ENCODE measurements around the gene CAMK1. TPM values are rescaled to one million over a fixed set of nuclear protein-coding genes. Genes with fewer than 3 reads are reported as not detected.

CAMK1 gene
- total and polyA plus RNA-seq, 2 donors (not counting 3 experiments of a cell fraction or from before 2014, with no cell fraction given), result 23.5 to 28.4 TPM

GRCh38 chr3:9730657-9731205 lies 39.0 kb downstream of the CAMK1 start:
- Histone ChIP-seq H3K27ac (ENCODE audit: insufficient read depth, low read depth, low read length) (peak overlapping the region; percentile 51), H3K4me2 (ENCODE audit: insufficient read depth, low read length) (peak overlapping the region; percentile 87), H3K79me2 (ENCODE audit: control insufficient read depth, insufficient read depth, low read length) (peaks cover 31% of the 10 kb centered on the region), H3K4me1 (ENCODE audit: control insufficient read depth, extremely low read depth, insufficient read depth, low read length) (peaks cover 16% of the 10 kb centered on the region), H2AFZ (ENCODE audit: low read depth, low read length) (peak overlapping the region; percentile 97), H3K9me1 (replicated peaks; ENCODE audit: control insufficient read depth, extremely low read depth, insufficient read depth, low read length) (no peaks in the 10 kb centered on the region), H3K4me3 (replicated peaks in 1 of 3; ENCODE audit: insufficient read depth in 1 of 3, low read depth in 1 of 3, low read length in 3 of 3) (peak overlapping the region; percentile 33 to 68 (median 39)), H3K36me3 (ENCODE audit: control insufficient read depth in 2 of 2, extremely low read depth in 1 of 2, insufficient read depth in 2 of 2, low read length in 2 of 2) (peaks cover 0 to 12% of the 10 kb centered on the region in 2 experiments), H3K9me3 (replicated peaks; ENCODE audit: control insufficient read depth, insufficient read depth, low read length) (no peaks in the 10 kb centered on the region), H3K9ac (replicated peaks; ENCODE audit: extremely low read depth, insufficient read depth, low read length) (peak overlapping the region; percentile 53), H3K27me3 (ENCODE audit: control insufficient read depth in 2 of 2, insufficient read depth in 2 of 2, low read length in 2 of 2) (peaks cover 0 to 2% of the 10 kb centered on the region in 2 experiments), H4K20me1 (replicated peaks; ENCODE audit: control insufficient read depth, extremely low read depth, insufficient read depth, low read length) (peaks cover 4% of the 10 kb centered on the region)
- dilution Hi-C loops (cut with MboI; ENCODE audit: extremely low pct_ligation_motif_present, low sequenced_read_pairs) (no loop called here), intact Hi-C loops (cut with micrococcal nuclease) (loop anchor here (1.0 to 2.0 kb wide), 9 partner anchors 14 to 334 kb away; partner anchors contain the start of genes CAMK1, MTMR14, OGG1 and SETD5)
- no peak for FAIRE-seq
- DNase-seq (ENCODE audit: low read depth, low spot score), result no peak
- TF ChIP-seq MYC (IDR thresholded peaks at IDR 0.05; ENCODE audit: low read depth, low read length) (no peak), POLR2A (IDR thresholded peaks at IDR 0.05; ENCODE audit: low read depth, low read length) (no peak), FOS (IDR thresholded peaks at IDR 0.05; ENCODE audit: borderline replicate concordance, insufficient read depth, low read length) (no peak)
- CTCF ChIA-PET, result interaction anchor here (0.9 to 4.5 kb wide), 7 partner anchors 9 to 335 kb away, joined by 3 to 27 read pairs (median 4); partner anchors contain the start of gene OGG1
- POLR2A ChIA-PET, result interaction anchor here (0.7 to 1.9 kb wide), 2 partner anchors 11 to 19 kb away, joined by 3 to 7 read pairs; partner anchors contain the start of gene OGG1
- BruUV-seq (replicated peaks), result no TSS peak

GRCh38 chr3:9729419-9729818 lies 40.3 kb downstream of the CAMK1 start:
- FAIRE-seq (no peak), DNase-seq (ENCODE audit: low read depth, low spot score) (no peak)
- Histone ChIP-seq H3K9me3 (replicated peaks; ENCODE audit: control insufficient read depth, insufficient read depth, low read length) (no peaks in the 10 kb centered on the region), H4K20me1 (replicated peaks; ENCODE audit: control insufficient read depth, extremely low read depth, insufficient read depth, low read length) (peaks cover 4% of the 10 kb centered on the region), H3K79me2 (ENCODE audit: control insufficient read depth, insufficient read depth, low read length) (peaks cover 28% of the 10 kb centered on the region), H3K9me1 (replicated peaks; ENCODE audit: control insufficient read depth, extremely low read depth, insufficient read depth, low read length) (no peaks in the 10 kb centered on the region), H2AFZ (ENCODE audit: low read depth, low read length) (no peak overlapping the region), H3K4me1 (ENCODE audit: control insufficient read depth, extremely low read depth, insufficient read depth, low read length) (peaks cover 16% of the 10 kb centered on the region), H3K36me3 (ENCODE audit: control insufficient read depth in 2 of 2, extremely low read depth in 1 of 2, insufficient read depth in 2 of 2, low read length in 2 of 2) (peaks cover 0 to 6% of the 10 kb centered on the region in 2 experiments), H3K27ac (ENCODE audit: insufficient read depth, low read depth, low read length) (no peak overlapping the region), H3K4me3 (replicated peaks in 1 of 3; ENCODE audit: insufficient read depth in 1 of 3, low read depth in 1 of 3, low read length in 3 of 3) (no peak overlapping the region), H3K27me3 (ENCODE audit: control insufficient read depth in 2 of 2, insufficient read depth in 2 of 2, low read length in 2 of 2) (peaks cover 0 to 2% of the 10 kb centered on the region in 2 experiments), H3K4me2 (ENCODE audit: insufficient read depth, low read length) (no peak overlapping the region), H3K9ac (replicated peaks; ENCODE audit: extremely low read depth, insufficient read depth, low read length) (no peak overlapping the region)
- BruUV-seq (replicated peaks), result no TSS peak
- TF ChIP-seq, protein P1, sequence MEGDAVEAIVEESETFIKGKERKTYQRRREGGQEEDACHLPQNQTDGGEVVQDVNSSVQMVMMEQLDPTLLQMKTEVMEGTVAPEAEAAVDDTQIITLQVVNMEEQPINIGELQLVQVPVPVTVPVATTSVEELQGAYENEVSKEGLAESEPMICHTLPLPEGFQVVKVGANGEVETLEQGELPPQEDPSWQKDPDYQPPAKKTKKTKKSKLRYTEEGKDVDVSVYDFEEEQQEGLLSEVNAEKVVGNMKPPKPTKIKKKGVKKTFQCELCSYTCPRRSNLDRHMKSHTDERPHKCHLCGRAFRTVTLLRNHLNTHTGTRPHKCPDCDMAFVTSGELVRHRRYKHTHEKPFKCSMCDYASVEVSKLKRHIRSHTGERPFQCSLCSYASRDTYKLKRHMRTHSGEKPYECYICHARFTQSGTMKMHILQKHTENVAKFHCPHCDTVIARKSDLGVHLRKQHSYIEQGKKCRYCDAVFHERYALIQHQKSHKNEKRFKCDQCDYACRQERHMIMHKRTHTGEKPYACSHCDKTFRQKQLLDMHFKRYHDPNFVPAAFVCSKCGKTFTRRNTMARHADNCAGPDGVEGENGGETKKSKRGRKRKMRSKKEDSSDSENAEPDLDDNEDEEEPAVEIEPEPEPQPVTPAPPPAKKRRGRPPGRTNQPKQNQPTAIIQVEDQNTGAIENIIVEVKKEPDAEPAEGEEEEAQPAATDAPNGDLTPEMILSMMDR (IDR thresholded peaks at IDR 0.05; ENCODE audit: extremely low read depth in 1 of 2, insufficient read depth in 1 of 2, low read depth in 1 of 2, low read length in 2 of 2), result no peak
- TF ChIP-seq POLR2AphosphoS5 (IDR thresholded peaks at IDR 0.05; ENCODE audit: insufficient read depth, low read depth, low read length) (no peak), EZH2 (IDR thresholded peaks at IDR 0.05; ENCODE audit: borderline replicate concordance, low read depth, low read length, severe bottlenecking) (no peak), MYC (IDR thresholded peaks at IDR 0.05; ENCODE audit: low read depth, low read length) (no peak), GATA2 (IDR thresholded peaks at IDR 0.05; ENCODE audit: insufficient read depth, insufficient read length, low read depth, low read length) (no peak), POLR2A (IDR thresholded peaks at IDR 0.05; ENCODE audit: low read depth, low read length) (no peak)
- TF ChIP-seq, protein P2, sequence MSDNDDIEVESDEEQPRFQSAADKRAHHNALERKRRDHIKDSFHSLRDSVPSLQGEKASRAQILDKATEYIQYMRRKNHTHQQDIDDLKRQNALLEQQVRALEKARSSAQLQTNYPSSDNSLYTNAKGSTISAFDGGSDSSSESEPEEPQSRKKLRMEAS (IDR thresholded peaks at IDR 0.05; ENCODE audit: insufficient read depth, insufficient read length), result no peak
- dilution Hi-C loops (cut with MboI; ENCODE audit: extremely low pct_ligation_motif_present, low sequenced_read_pairs), result no loop called here
- POLR2A ChIA-PET, result no interaction called here
- intact Hi-C loops (cut with micrococcal nuclease), result loop anchor here (5.0 kb wide), 1 partner anchor 377 kb away; no protein-coding TSS in a partner anchor
- CTCF ChIA-PET, result interaction anchor here (1.3 to 4.5 kb wide), 4 partner anchors 8 to 333 kb away, joined by 4 to 27 read pairs (median 10); no protein-coding TSS in a partner anchor
